GDM1 (cell line): Measurements from ENCODE around the gene ZZZ3.
"Not testable (repeated sequence)": the region's sequence is repeated elsewhere in the genome, so short reads cannot be mapped to it uniquely, and the experiment has no call there.

Experiments used
- DNase-seq: peaks from one replicate; lab custom pipeline; 2025; lab: John Stamatoyannopoulos, UW

ZZZ3 gene

GRCh38 chr1:77682460-77683159 is at the start of gene ZZZ3:
Gene ZZZ3 (minus strand): TSS chr1:77682658. CDS start chr1:77633354, 49,304 bp downstream.
- peak; percentile 93 for DNase-seq

GRCh38 chr1:77732090-77732489 is 49.6 kb upstream of the ZZZ3 start:
- DNase-seq: no peak

GRCh38 chr1:77725706-77726105 is 43.2 kb upstream of the ZZZ3 start:
- no peak for DNase-seq

- no peak for DNase-seq
Measured at GRCh38 chr1:77718181-77718580, 35.7 kb upstream of the ZZZ3 start.

- no peak for DNase-seq
Measured at GRCh38 chr1:77716065-77716464, 33.6 kb upstream of the ZZZ3 start.

GRCh38 chr1:77709727-77710126 is 27.3 kb upstream of the ZZZ3 start:
- DNase-seq: no peak

GRCh38 chr1:77706321-77706720 is 23.9 kb upstream of the ZZZ3 start:
- no peak for DNase-seq

GRCh38 chr1:77704736-77705135 is 22.3 kb upstream of the ZZZ3 start:
- no peak for DNase-seq

- DNase-seq: not testable (repeated sequence)
Measured at GRCh38 chr1:77699673-77700072, 17.2 kb upstream of the ZZZ3 start.

- no peak for DNase-seq
Measured at GRCh38 chr1:77697441-77697840, 15.0 kb upstream of the ZZZ3 start.

- DNase-seq: no peak
Measured at GRCh38 chr1:77688939-77689338, 6.5 kb upstream of the ZZZ3 start.

GRCh38 chr1:77687519-77687906 is 5.1 kb upstream of the ZZZ3 start:
- DNase-seq: no peak

- DNase-seq: no peak
Measured at GRCh38 chr1:77686796-77687518, 4.5 kb upstream of the ZZZ3 start.

GRCh38 chr1:77683160-77684148 is 996 bp upstream of the ZZZ3 start:
- DNase-seq: peak; percentile 96

- no peak for DNase-seq
Measured at GRCh38 chr1:77680173-77680572, 2.3 kb downstream of the ZZZ3 start.

GRCh38 chr1:77678660-77679610 is 3.5 kb downstream of the ZZZ3 start:
- DNase-seq: no peak

GRCh38 chr1:77674807-77675206 is 7.7 kb downstream of the ZZZ3 start:
- DNase-seq: not testable (repeated sequence)

- no peak for DNase-seq
Measured at GRCh38 chr1:77673716-77674355, 8.6 kb downstream of the ZZZ3 start.

- DNase-seq: no peak
Measured at GRCh38 chr1:77673030-77673429, 9.4 kb downstream of the ZZZ3 start.

GRCh38 chr1:77672374-77672773 is 10.1 kb downstream of the ZZZ3 start:
- no peak for DNase-seq

GRCh38 chr1:77671836-77672235 is 10.6 kb downstream of the ZZZ3 start:
- no peak for DNase-seq
